Left ventricle myocardium inferior (tissue), 1 donor: ENCODE results near the gene VPS37B. TPM values are rescaled to one million over a fixed set of nuclear protein-coding genes. Genes with fewer than 3 reads are reported as not detected.

Experiments used
- DNase-seq: peaks from one replicate; pipeline ENCODE4 v3.0.0-alpha.2; 2020
- H3K27ac ChIP-seq: fragments of 200-600 bp; replicated peaks from 2 replicates; pipeline ENCODE4 v1.8.0; 2021
- H3K27me3 ChIP-seq: fragments of 200-600 bp; 2 replicates; pipeline ENCODE4 v1.8.0; 2021; ENCODE audit warnings: low read depth
- H3K36me3 ChIP-seq: fragments of 200-600 bp; 2 replicates; pipeline ENCODE4 v1.8.0; 2021
- H3K4me1 ChIP-seq: fragments of 200-600 bp; 2 replicates; pipeline ENCODE4 v1.8.0; 2021
- H3K4me3 ChIP-seq: fragments of 200-600 bp; 2 replicates; pipeline ENCODE4 v1.8.0; 2021; ENCODE audit warnings: mild to moderate bottlenecking, moderate library complexity
- H3K9me3 ChIP-seq: fragments of 200-600 bp; replicated peaks from 2 replicates; pipeline ENCODE4 v1.8.0; 2021
- intact Hi-C: fragments of 100-400 bp; cut with micrococcal nuclease; formaldehyde crosslinking; loops from one replicate; pipeline ENCODE4 v1.11.0; 2022
- total RNA-seq: library from RNA; stranded (reverse); fragmentation: NEBNext Ultra II Directional; extraction: Animal tissue kit (Norgen Biotek cat#: 25700); gene quantifications from one replicate; pipeline ENCODE4 v1.2.1, GENCODE V29; 2021
- TF ChIP-seq, protein P1 (sequence below): fragments of 200-600 bp; IDR thresholded peaks from 2 replicates; pipeline ENCODE4 v1.8.0; 2021; ENCODE audit warnings: antibody characterized with exemption, mild to moderate bottlenecking, borderline replicate concordance
- donor health status: DM: no; HTN: yes; CAD: no; lungs with severe emphysema.

The VPS37B gene
- total RNA-seq, 1 donor from 2014 or later = 13.3 TPM

DNA sequence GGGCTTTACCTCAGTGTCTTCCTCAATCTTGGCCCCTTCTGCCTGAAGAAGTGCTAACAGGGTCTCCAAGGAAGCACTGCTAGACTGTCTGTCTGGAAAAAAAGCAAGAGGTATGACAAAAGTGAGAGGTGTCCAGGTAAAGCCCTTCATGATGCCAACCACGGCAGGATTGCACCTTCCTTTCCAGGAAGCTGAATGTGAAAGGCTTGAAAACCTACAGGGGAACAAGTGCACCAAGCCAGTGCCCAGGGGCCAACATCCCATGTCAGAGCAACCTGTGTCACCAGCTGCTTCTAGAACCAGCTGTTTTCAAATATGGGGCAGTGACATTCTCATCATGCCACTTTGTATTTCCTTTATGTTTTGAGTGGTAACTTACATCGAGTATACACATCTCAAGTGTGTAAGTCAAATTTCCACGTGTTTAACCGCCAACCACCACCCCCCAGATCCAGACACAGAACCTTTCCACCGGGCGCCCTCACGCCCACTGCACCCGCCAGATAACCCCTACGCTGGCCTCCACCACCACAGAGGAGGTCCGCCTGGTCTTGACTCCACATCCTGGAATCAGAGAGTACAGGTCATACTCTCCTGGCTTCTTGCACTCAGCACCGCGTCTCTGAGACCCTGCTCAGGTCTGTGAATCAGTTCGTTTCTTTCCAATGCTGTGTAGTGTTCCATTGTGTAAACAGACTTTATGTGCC lies 27.3 kb downstream of the VPS37B start:
- no peak for DNase-seq
- peak overlapping the region; percentile 94 for H3K27ac ChIP-seq

DNA sequence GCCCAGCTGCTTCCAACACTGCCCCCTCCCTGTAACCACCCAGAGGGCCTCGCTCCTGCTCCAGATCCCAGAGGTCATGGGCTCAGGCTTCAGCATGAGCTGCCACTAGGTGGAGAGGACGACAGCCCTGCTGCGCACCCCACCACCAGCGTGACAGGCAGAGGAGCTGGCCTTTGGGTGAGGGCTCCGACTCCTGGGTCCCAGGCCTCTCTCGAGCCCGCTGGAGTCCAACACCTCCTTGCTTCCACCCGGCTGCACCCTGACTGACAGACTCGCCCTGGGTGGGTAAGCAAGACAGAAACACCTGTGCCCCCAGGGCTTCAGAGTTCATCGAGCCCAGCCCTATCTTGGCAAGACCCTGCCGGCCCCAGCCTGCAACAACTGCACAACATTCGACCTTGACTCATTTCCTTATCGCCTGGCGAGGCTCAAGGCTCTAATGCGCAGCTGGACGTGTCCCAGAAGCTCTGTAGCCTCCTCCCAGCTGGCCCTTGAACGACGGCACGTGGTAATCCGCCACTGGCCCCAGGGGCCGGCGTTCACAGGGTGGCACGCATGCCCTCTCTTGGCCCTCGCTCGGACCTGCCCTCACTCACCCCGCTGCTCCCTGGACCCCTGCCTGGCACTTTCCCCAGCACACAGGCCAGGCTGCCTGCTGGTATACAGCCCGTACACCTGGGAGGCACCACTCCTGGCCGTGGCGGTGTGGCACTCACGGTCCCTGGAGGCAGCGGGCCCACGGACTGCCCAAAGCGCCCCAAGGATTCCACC lies 28.0 kb downstream of the VPS37B start:
- Histone ChIP-seq H3K27ac (peak overlapping the region; percentile 94), H3K36me3 (peaks cover 41% of the 10 kb centered on the region), H3K4me1 (peaks cover 97% of the 10 kb centered on the region), H3K4me3 (peak overlapping the region; percentile 16), H3K9me3 (no peaks in the 10 kb centered on the region), H3K27me3 (no peaks in the 10 kb centered on the region)
- intact Hi-C loops = no loop called here
- peak; percentile 81 for DNase-seq
- TF ChIP-seq, protein P1, sequence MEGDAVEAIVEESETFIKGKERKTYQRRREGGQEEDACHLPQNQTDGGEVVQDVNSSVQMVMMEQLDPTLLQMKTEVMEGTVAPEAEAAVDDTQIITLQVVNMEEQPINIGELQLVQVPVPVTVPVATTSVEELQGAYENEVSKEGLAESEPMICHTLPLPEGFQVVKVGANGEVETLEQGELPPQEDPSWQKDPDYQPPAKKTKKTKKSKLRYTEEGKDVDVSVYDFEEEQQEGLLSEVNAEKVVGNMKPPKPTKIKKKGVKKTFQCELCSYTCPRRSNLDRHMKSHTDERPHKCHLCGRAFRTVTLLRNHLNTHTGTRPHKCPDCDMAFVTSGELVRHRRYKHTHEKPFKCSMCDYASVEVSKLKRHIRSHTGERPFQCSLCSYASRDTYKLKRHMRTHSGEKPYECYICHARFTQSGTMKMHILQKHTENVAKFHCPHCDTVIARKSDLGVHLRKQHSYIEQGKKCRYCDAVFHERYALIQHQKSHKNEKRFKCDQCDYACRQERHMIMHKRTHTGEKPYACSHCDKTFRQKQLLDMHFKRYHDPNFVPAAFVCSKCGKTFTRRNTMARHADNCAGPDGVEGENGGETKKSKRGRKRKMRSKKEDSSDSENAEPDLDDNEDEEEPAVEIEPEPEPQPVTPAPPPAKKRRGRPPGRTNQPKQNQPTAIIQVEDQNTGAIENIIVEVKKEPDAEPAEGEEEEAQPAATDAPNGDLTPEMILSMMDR = peak; percentile 67

More for the DNA sequence above, 27.3 kb downstream of the VPS37B start:
- Histone ChIP-seq H3K9me3 (no peaks in the 10 kb centered on the region), H3K36me3 (peaks cover 41% of the 10 kb centered on the region), H3K4me1 (peaks cover 97% of the 10 kb centered on the region), H3K27me3 (no peaks in the 10 kb centered on the region), H3K4me3 (peak overlapping the region; percentile 16)
- intact Hi-C loops = no loop called here
- TF ChIP-seq, protein P1 = no peak

DNA sequence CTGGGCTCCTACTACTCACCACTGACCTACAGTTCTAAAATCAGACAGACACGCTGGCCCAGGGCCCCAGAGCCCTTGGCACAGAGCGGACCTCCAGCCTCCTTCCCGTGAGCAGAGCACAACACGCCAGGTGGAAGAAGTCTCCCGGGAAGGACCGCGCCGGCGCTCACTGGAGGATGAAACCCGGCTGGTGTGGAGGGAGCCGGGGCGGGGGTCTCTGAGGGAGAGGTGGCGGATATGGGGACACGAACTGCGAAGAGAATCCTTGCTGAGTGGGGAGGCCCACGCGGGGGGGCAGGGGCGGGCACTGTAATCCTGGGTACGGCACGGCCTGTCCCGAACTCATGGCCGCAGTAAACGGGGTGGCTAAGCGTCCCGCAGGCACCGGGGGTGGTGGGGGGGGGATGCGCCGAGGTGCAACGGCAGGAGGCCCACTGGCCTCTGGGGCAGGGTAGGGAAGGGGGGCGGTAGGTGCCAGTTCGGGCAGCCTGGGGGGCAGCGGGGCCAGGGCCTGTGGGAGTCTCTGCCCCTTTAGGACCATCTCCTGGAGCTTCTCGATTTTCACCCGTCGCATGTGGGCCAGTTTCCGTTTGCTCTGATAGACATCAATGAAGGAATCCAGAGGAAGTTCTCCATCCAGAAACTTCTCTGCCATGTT lies 28.8 kb downstream of the VPS37B start:
- Histone ChIP-seq H3K27me3 (no peaks in the 10 kb centered on the region), H3K36me3 (peaks cover 41% of the 10 kb centered on the region), H3K4me3 (no peak overlapping the region), H3K9me3 (no peaks in the 10 kb centered on the region), H3K27ac (peak overlapping the region; percentile 94), H3K4me1 (peaks cover 96% of the 10 kb centered on the region)
- intact Hi-C loops = no loop called here
- TF ChIP-seq, protein P1 = no peak
- no peak for DNase-seq

DNA sequence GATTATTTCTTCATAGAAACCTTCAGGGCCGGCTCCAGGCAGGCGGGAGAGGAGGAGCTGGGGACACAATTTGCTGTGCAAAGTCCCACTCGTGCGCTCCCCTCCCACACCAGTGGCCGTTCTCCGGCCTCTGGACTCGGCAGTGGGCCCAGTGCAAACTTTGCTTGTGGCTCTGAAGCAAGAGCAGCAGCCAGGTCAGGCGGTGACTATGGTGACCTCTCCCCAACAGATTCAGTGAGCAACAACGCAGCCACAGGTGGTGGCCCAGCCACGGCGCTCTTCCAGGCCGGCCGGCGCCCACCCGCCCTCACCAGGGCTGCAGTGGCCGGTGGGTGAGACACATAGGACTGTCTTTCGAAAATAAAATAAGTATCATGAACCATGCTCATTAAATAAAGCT lies 29.5 kb downstream of the VPS37B start:
- no peak for DNase-seq
- Histone ChIP-seq H3K27ac (peak overlapping the region; percentile 94), H3K36me3 (peaks cover 41% of the 10 kb centered on the region), H3K4me1 (peaks cover 96% of the 10 kb centered on the region), H3K27me3 (no peaks in the 10 kb centered on the region), H3K9me3 (no peaks in the 10 kb centered on the region), H3K4me3 (no peak overlapping the region)
- intact Hi-C loops = no loop called here
- TF ChIP-seq, protein P1 = no peak
